ENCODE data around the gene PPP1R10.

Gene PPP1R10

GRCh38 chr6:30597315-30598144, 19.5 kb downstream of the PPP1R10 start:
- peak; percentile 85 for DNase-seq

- no peak for DNase-seq
Measured at GRCh38 chr6:30592287-30592686, 24.8 kb downstream of the PPP1R10 start.

GRCh38 chr6:30591008-30591407, 26.0 kb downstream of the PPP1R10 start:
- DNase-seq: no peak

- DNase-seq: no peak
Measured at GRCh38 chr6:30590509-30590908, 26.5 kb downstream of the PPP1R10 start.

GRCh38 chr6:30589754-30590358, 27.2 kb downstream of the PPP1R10 start:
- DNase-seq: no peak

GRCh38 chr6:30583921-30584320, 33.1 kb downstream of the PPP1R10 start:
- no peak for DNase-seq

GRCh38 chr6:30578051-30578450, 39.0 kb downstream of the PPP1R10 start:
- no peak for DNase-seq

- DNase-seq: no peak
Measured at GRCh38 chr6:30573113-30573512, 43.9 kb downstream of the PPP1R10 start.

GRCh38 chr6:30572148-30572547, 44.9 kb downstream of the PPP1R10 start:
- no peak for DNase-seq

- no peak for DNase-seq
Measured at GRCh38 chr6:30571762-30572082, 45.3 kb downstream of the PPP1R10 start.

GRCh38 chr6:30571075-30571761, 45.8 kb downstream of the PPP1R10 start, which contains the start of gene ABCF1:
ABCF1 (plus strand) TSS chr6:30571442; CDS start chr6:30571488, 46 bp downstream.
- peak; percentile 99 for DNase-seq

GRCh38 chr6:30570740-30571074, 46.3 kb downstream of the PPP1R10 start:
- no peak for DNase-seq

- DNase-seq: no peak
Measured at GRCh38 chr6:30570263-30570662, 46.8 kb downstream of the PPP1R10 start.

GRCh38 chr6:30568245-30568644, 48.8 kb downstream of the PPP1R10 start:
- peak; percentile 67 for DNase-seq

- DNase-seq: no peak
Measured at GRCh38 chr6:30565772-30566171, 51.3 kb downstream of the PPP1R10 start.

- no peak for DNase-seq
Measured at GRCh38 chr6:30564114-30564513, 52.9 kb downstream of the PPP1R10 start.

- no peak for DNase-seq
Measured at GRCh38 chr6:30562470-30563425, 54.3 kb downstream of the PPP1R10 start.

GRCh38 chr6:30560930-30561329, 56.1 kb downstream of the PPP1R10 start:
- DNase-seq: no peak

- DNase-seq: no peak
Measured at GRCh38 chr6:30557683-30557981, 59.4 kb downstream of the PPP1R10 start.

GRCh38 chr6:30556906-30557682, 59.9 kb downstream of the PPP1R10 start, which contains the start of gene PRR3:
PRR3 (plus strand) TSS chr6:30557295; CDS start chr6:30557345, 50 bp downstream.
- peak; percentile 91 for DNase-seq

- peak; percentile 100 for DNase-seq
Measured at GRCh38 chr6:30556066-30556905, 60.8 kb downstream of the PPP1R10 start, which contains the start of gene GNL1. GNL1 (minus strand) TSS chr6:30556489; CDS start chr6:30556203, 286 bp downstream.

Measured in stimulated activated CD4-positive, alpha-beta T cell treated with anti-CD3 and anti-CD28 coated beads, Interleukin-4, amount 100 ng/mL, for 24 hours (primary cell).